ENCODE measurements around the gene CFD. TPM values are rescaled to one million over a fixed set of nuclear protein-coding genes. Genes with fewer than 3 reads are reported as not detected.
A peak's percentile ranks its signal among the peaks of the same experiment; 100 is the strongest.

The CFD gene
- total and polyA plus RNA-seq, 8 donors: 36.6 to 1,275 (median 129) TPM

DNA sequence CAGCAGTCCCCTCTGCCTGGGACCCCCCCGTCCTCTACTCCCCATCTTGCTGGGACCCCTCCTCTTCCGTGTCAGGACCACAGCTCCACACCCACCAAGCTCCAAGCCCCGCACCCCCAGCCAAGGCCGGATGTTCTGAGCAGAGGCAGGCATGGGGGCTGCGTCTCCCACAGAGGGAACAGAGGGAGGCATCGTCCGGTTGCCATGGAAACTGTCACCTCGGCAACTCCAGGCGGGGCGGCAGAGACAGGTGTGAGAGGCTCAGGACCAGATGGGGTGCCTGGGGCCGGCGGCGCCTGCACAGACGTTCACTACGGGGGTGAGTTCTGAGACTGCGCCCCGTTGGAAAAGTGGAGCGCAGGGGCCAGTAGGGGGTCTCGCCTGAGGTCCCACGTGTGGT is 39.2 kb downstream of the CFD start:
- Histone ChIP-seq H3K27ac (no peak overlapping the region), H3K4me1 (peaks cover 0 to 36% (median 9%) of the 10 kb centered on the region in 4 donors), H3K9me3 (no peaks in the 10 kb centered on the region), H3K36me3 (peaks cover 15 to 55% (median 51%) of the 10 kb centered on the region in 4 donors), H3K4me3 (no peak overlapping the region), H3K27me3 (no peaks in the 10 kb centered on the region)
- TF ChIP-seq POLR2AphosphoS5 (IDR thresholded peaks at IDR 0.05): no peak
- TF ChIP-seq CTCF (IDR thresholded peaks at IDR 0.05): no peak
- no peak for TF ChIP-seq EP300 (IDR thresholded peaks at IDR 0.05)
- no peak for TF ChIP-seq POLR2A (IDR thresholded peaks at IDR 0.05)
- 72 to 82% (median 78%) methylated on average over 9 to 20 of the region's 20 CpGs for WGBS, 5 donors
- DNase-seq: peak in 1 of 2 donors; percentile 76
- intact Hi-C loops (cut with DNase I; ENCODE audit: low total_unique reads): no loop called here

GRCh38 chr19:899336-900042 is 40.0 kb downstream of the CFD start:
- peaks cover 0 to 32% (median 9%) of the 10 kb centered on the region in 4 donors for H3K4me1 ChIP-seq
- intact Hi-C loops (cut with DNase I; ENCODE audit: low total_unique reads): no loop called here
- peaks cover 15 to 57% (median 52%) of the 10 kb centered on the region in 4 donors for H3K36me3 ChIP-seq
- WGBS, 5 donors: 89 to 96% (median 91%) methylated on average over 10 to 32 of the region's 32 CpGs
- no peak for DNase-seq
- TF ChIP-seq POLR2AphosphoS5 (IDR thresholded peaks at IDR 0.05): no peak
- no peak for TF ChIP-seq POLR2A (IDR thresholded peaks at IDR 0.05)
- no peak for TF ChIP-seq EP300 (IDR thresholded peaks at IDR 0.05)
- TF ChIP-seq CTCF (IDR thresholded peaks at IDR 0.05): no peak
- H3K4me3 ChIP-seq: no peak overlapping the region
- no peaks in the 10 kb centered on the region for H3K27me3 ChIP-seq
- H3K9me3 ChIP-seq: no peaks in the 10 kb centered on the region
- no peak overlapping the region for H3K27ac ChIP-seq

- no peaks in the 10 kb centered on the region for H3K27me3 ChIP-seq
- no peaks in the 10 kb centered on the region for H3K9me3 ChIP-seq
- intact Hi-C loops (cut with DNase I; ENCODE audit: low total_unique reads): no loop called here
- peaks cover 15 to 57% (median 52%) of the 10 kb centered on the region in 4 donors for H3K36me3 ChIP-seq
- peaks cover 0 to 32% (median 9%) of the 10 kb centered on the region in 4 donors for H3K4me1 ChIP-seq
- no peak overlapping the region for H3K27ac ChIP-seq
- TF ChIP-seq POLR2AphosphoS5 (IDR thresholded peaks at IDR 0.05) (no peak), EP300 (IDR thresholded peaks at IDR 0.05) (no peak), CTCF (IDR thresholded peaks at IDR 0.05) (no peak), POLR2A (IDR thresholded peaks at IDR 0.05) (no peak)
- DNase-seq: no peak
- 86 to 94% (median 89%) methylated on average over 14 to 15 of the region's 15 CpGs for WGBS, 5 donors
- no peak overlapping the region for H3K4me3 ChIP-seq
These were observed 40.5 kb downstream of the CFD start for GRCh38 chr19:900043-900301.

DNA sequence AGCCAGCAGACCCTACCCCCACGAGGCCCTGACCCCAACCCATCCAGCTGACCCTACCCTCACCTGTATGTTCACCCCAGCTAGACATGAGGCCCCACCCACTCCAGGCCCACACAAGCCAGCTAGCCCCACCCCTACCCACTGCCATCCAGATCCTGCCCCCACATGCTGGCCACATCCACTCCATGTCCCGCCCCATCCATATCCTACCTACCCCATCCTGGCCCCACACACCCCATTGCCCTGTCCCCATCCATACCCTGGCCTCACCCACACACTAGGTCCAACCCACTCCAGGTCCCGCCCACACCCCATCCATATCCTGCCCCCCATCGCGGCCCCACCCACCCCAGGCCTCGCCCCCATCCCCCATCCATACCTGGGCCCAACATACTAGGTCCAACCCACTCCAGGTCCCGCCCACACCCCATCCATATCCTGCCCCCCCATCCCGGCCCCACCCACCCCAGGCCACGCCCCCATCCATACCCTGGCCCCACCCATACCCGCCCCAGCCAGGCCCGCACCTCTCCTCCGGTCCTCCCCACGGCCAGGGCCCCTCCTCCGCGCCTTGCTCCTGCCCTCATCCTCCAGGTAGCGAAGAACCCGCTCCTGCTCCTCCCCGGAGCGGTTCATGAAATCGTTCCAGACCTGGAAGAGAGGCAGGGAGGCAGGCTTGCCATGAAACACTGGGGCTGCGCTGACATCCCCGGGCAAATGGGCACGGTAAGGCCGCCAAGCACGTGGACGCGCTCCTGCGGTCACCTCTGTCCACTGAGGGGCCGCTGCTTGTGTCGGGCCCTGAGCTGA is 41.0 kb downstream of the CFD start:
- Histone ChIP-seq H3K4me3 (no peak overlapping the region), H3K9me3 (no peaks in the 10 kb centered on the region), H3K4me1 (peaks cover 0 to 32% (median 9%) of the 10 kb centered on the region in 4 donors), H3K27me3 (no peaks in the 10 kb centered on the region), H3K36me3 (peaks cover 15 to 57% (median 52%) of the 10 kb centered on the region in 4 donors), H3K27ac (no peak overlapping the region)
- peak in 1 of 2 donors; percentile 67 for DNase-seq
- TF ChIP-seq POLR2A (IDR thresholded peaks at IDR 0.05): no peak
- WGBS, 5 donors: 69 to 85% (median 75%) methylated on average over 28 to 30 of the region's 30 CpGs
- intact Hi-C loops (cut with DNase I; ENCODE audit: low total_unique reads): no loop called here
